Measurements from ENCODE around the gene KMT5C. TPM values are rescaled to one million over a fixed set of nuclear protein-coding genes. Genes with fewer than 3 reads are reported as not detected.

Gene KMT5C
- total and polyA plus RNA-seq, 7 donors: 1.8 to 5.7 (median 3.9) TPM

DNA sequence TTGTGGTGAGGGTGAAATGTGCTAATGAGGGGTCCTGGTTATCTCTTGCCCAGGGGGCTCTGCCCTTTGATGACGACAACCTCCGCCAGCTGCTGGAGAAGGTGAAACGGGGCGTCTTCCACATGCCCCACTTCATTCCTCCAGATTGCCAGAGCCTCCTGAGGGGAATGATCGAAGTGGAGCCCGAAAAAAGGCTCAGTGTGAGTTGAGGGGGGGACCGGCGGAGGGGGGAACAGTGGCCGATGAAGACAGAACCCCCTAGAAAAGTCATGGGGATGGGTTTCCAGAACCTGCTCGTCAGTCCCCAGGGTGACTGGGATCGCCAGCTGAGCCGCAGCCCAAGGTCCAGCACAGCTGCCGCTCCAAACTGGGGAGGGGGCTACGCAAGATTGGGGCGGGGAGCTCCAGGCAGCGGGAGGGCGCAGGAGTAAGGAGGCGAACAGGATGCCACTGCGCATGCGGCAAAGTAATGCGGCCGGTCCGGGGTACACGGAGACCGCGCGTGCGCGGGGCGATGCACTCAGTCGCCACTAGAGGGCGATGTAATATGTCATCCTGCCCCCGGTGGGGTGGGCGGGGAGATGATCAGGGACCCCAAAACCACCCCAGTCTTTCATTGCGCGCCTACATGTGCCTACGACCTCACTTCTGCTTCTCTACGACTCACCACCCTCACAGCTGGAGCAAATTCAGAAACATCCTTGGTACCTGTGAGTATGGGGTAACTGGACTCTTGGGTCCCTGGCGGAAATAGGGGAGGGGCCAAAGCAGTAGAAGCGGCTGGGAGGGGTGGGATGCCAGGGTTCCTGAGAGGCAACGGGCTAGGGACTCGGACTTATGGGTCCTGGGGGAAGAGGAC lies 38.0 kb upstream of the KMT5C start:
- intact Hi-C loops (cut with DNase I): loop anchor here (5.0 kb wide), 4 partner anchors 36 to 156 kb away; partner anchors contain the start of genes KMT5C (in 2 of the 2) and TMEM238 (in 2 of the 2)

DNA sequence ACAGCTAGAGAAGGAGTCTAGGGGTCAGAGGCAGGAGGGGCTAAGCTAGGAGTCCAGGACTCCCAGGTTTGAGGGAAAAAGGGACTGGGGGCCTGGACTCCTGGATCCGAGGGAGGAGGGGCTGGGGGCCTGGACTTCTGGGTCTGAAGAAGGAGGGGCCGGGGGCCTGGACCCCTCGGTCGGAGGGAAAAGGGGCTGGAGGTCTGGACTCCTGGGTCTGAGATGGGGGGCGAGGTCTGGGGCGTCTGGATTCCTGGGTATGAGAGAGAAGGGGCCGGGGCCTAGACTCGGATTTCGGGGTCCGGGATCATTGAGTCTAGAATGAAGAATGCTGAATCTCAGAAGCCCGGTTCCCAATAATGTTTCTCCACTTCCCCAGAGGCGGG lies 37.4 kb upstream of the KMT5C start:
- WGBS, 3 donors: 78 to 81% (median 79%) methylated on average over 12 of the region's 12 CpGs
- no peak for ATAC-seq
- intact Hi-C loops (cut with DNase I): loop anchor here (5.0 kb wide), 4 partner anchors 35 to 155 kb away; partner anchors contain the start of genes KMT5C (in 2 of the 2) and TMEM238 (in 2 of the 2)
- Histone ChIP-seq H3K27ac (no peak overlapping the region), H3K4me3 (peak overlapping the region; percentile 65), H3K27me3 (ENCODE audit: insufficient read depth in 3 of 3, low read length in 2 of 3) (no peaks in the 10 kb centered on the region), H3K4me1 (no peaks in the 10 kb centered on the region), H3K9me3 (no peaks in the 10 kb centered on the region), H3K36me3 (ENCODE audit: insufficient read depth in 1 of 2, low read depth in 1 of 2) (no peaks in the 10 kb centered on the region)
- TF ChIP-seq, protein P1, sequence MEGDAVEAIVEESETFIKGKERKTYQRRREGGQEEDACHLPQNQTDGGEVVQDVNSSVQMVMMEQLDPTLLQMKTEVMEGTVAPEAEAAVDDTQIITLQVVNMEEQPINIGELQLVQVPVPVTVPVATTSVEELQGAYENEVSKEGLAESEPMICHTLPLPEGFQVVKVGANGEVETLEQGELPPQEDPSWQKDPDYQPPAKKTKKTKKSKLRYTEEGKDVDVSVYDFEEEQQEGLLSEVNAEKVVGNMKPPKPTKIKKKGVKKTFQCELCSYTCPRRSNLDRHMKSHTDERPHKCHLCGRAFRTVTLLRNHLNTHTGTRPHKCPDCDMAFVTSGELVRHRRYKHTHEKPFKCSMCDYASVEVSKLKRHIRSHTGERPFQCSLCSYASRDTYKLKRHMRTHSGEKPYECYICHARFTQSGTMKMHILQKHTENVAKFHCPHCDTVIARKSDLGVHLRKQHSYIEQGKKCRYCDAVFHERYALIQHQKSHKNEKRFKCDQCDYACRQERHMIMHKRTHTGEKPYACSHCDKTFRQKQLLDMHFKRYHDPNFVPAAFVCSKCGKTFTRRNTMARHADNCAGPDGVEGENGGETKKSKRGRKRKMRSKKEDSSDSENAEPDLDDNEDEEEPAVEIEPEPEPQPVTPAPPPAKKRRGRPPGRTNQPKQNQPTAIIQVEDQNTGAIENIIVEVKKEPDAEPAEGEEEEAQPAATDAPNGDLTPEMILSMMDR (IDR thresholded peaks at IDR 0.05): no peak
- no peak for DNase-seq

More for the DNA sequence above, 38.0 kb upstream of the KMT5C start:
- Histone ChIP-seq H3K9me3 (no peaks in the 10 kb centered on the region), H3K27ac (no peak overlapping the region), H3K36me3 (ENCODE audit: insufficient read depth in 1 of 2, low read depth in 1 of 2) (no peaks in the 10 kb centered on the region), H3K4me1 (no peaks in the 10 kb centered on the region), H3K4me3 (peak overlapping the region; percentile 65), H3K27me3 (ENCODE audit: insufficient read depth in 3 of 3, low read length in 2 of 3) (no peaks in the 10 kb centered on the region)
- TF ChIP-seq, protein P1 (IDR thresholded peaks at IDR 0.05): peak; percentile 95
- ATAC-seq (peak; percentile 86 to 91 (median 90)), DNase-seq (peak; percentile 88 to 93)
- 11 to 13% (median 12%) methylated on average over 42 of the region's 42 CpGs for WGBS, 3 donors

DNA sequence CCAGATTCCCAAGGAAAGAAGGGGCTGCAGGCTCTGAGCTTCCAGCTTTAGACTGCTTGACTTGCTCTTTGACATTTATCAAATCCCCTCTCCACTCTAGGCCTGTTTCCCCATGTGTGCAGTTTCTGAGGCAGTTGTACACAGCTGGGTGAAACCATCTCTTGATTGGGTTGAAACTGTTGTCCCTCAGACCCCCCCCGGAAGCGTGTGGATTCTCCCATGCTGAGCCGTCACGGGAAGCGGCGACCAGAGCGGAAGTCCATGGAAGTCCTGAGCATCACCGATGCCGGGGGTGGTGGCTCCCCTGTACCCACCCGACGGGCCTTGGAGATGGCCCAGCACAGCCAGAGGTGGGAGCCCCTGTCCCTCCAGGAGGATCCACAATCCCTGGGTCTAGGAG lies 36.2 kb upstream of the KMT5C start:
- Histone ChIP-seq H3K4me1 (no peaks in the 10 kb centered on the region), H3K4me3 (no peak overlapping the region), H3K27ac (no peak overlapping the region), H3K36me3 (ENCODE audit: insufficient read depth in 1 of 2, low read depth in 1 of 2) (no peaks in the 10 kb centered on the region), H3K9me3 (no peaks in the 10 kb centered on the region), H3K27me3 (ENCODE audit: insufficient read depth in 3 of 3, low read length in 2 of 3) (no peaks in the 10 kb centered on the region)
- TF ChIP-seq, protein P1 (IDR thresholded peaks at IDR 0.05): no peak
- intact Hi-C loops (cut with DNase I): loop anchor here (5.0 kb wide), 4 partner anchors 34 to 154 kb away; partner anchors contain the start of genes KMT5C (in 2 of the 2) and TMEM238 (in 2 of the 2)
- ATAC-seq (no peak), DNase-seq (no peak)
- WGBS, 3 donors: 86 to 94% (median 92%) methylated on average over 11 of the region's 11 CpGs

DNA sequence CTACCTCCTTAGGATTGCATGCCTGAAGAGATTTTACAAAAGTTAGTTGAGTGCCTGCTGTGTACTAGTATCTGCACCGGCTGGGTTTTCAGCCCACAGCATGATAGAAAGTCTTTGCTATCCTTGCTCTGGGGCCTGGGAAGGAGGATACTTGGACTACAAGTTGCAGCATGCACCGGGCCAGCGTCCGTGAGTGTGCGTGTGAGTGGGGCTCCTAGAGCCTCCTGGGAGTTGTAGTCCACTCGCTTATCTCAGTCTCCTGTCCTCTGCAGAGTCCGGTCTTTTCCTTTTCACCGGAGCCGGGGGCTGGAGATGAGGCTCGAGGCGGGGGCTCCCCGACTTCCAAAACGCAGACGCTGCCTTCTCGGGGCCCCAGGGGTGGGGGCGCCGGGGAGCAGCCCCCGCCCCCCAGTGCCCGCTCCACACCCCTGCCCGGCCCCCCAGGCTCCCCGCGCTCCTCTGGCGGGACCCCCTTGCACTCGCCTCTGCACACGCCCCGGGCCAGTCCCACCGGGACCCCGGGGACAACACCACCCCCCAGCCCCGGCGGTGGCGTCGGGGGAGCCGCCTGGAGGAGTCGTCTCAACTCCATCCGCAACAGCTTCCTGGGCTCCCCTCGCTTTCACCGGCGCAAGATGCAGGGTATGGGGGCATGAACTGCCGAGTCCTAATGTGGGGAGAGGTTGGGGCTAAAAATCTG lies 35.2 kb upstream of the KMT5C start:
- ATAC-seq (peak in 3 of 4 donors; percentile 59 to 74 (median 63)), DNase-seq (peak in 1 of 2 donors; percentile 76)
- no peaks in the 10 kb centered on the region for H3K36me3 ChIP-seq (ENCODE audit: insufficient read depth in 1 of 2, low read depth in 1 of 2)
- intact Hi-C loops (cut with DNase I): loop anchor here (5.0 kb wide), 4 partner anchors 33 to 153 kb away; partner anchors contain the start of genes KMT5C (in 2 of the 2) and TMEM238 (in 2 of the 2)
- H3K4me1 ChIP-seq: no peaks in the 10 kb centered on the region
- no peaks in the 10 kb centered on the region for H3K9me3 ChIP-seq
- H3K4me3 ChIP-seq: no peak overlapping the region
- no peak overlapping the region for H3K27ac ChIP-seq
- TF ChIP-seq, protein P1 (IDR thresholded peaks at IDR 0.05): no peak
- 85 to 86% (median 86%) methylated on average over 36 to 39 of the region's 39 CpGs for WGBS, 3 donors
- H3K27me3 ChIP-seq (ENCODE audit: insufficient read depth in 3 of 3, low read length in 2 of 3): no peaks in the 10 kb centered on the region

Measured in psoas muscle (tissue), 8 donors.